Activated CD4-positive, alpha-beta T cell treated with anti-CD3 and anti-CD28 coated beads for 48 hours (primary cell): ENCODE results near the gene QPCTL.
"Not testable (repeated sequence)": the region's sequence is repeated elsewhere in the genome, so short reads cannot be mapped to it uniquely, and the experiment has no call there.

ENCODE experiments used
- DNase-seq: peaks from one replicate; pipeline ENCODE4 v3.0.0-alpha.2; 2020

QPCTL gene

GRCh38 chr19:45677351-45678230 lies 14.9 kb upstream of the QPCTL start:
- peak; percentile 94 for DNase-seq

- DNase-seq, result peak; percentile 90
Measured at GRCh38 chr19:45681391-45682015, 11.0 kb upstream of the QPCTL start.

- no peak for DNase-seq
Measured at GRCh38 chr19:45682117-45682516, 10.3 kb upstream of the QPCTL start.

- DNase-seq, result no peak
Measured at GRCh38 chr19:45682908-45683307, 9.6 kb upstream of the QPCTL start.

GRCh38 chr19:45685045-45685444 lies 7.4 kb upstream of the QPCTL start:
- DNase-seq, result not testable (repeated sequence)

- DNase-seq, result no peak
Measured at GRCh38 chr19:45687599-45687998, 4.9 kb upstream of the QPCTL start.

GRCh38 chr19:45691516-45692186 lies 815 bp upstream of the QPCTL start, which contains the start of gene SNRPD2:
Gene SNRPD2 (minus strand): TSS chr19:45691953. CDS start chr19:45691888, 65 bp downstream.
- DNase-seq, result peak; percentile 95

- DNase-seq, result peak; percentile 89
Measured at GRCh38 chr19:45693106-45693788, 781 bp downstream of the QPCTL start.

GRCh38 chr19:45701676-45702075 lies 9.2 kb downstream of the QPCTL start:
- no peak for DNase-seq

- no peak for DNase-seq
Measured at GRCh38 chr19:45705115-45705514, 12.6 kb downstream of the QPCTL start.

- DNase-seq, result no peak
Measured at GRCh38 chr19:45705710-45706415, 13.4 kb downstream of the QPCTL start.

GRCh38 chr19:45710356-45711130 lies 18.1 kb downstream of the QPCTL start:
- no peak for DNase-seq

- no peak for DNase-seq
Measured at GRCh38 chr19:45711851-45712698, 19.6 kb downstream of the QPCTL start.

GRCh38 chr19:45712699-45713067 lies 20.2 kb downstream of the QPCTL start:
- DNase-seq, result no peak

- DNase-seq, result no peak
Measured at GRCh38 chr19:45713141-45713540, 20.7 kb downstream of the QPCTL start.

- DNase-seq, result no peak
Measured at GRCh38 chr19:45715139-45715538, 22.7 kb downstream of the QPCTL start.

GRCh38 chr19:45716359-45717130 lies 24.1 kb downstream of the QPCTL start:
- DNase-seq, result peak; percentile 27

GRCh38 chr19:45717131-45717982 lies 24.9 kb downstream of the QPCTL start:
- peak; percentile 99 for DNase-seq
